Osteocyte (in vitro differentiated cells): ENCODE measurements around the gene MAP1B. TPM values are rescaled to one million over a fixed set of nuclear protein-coding genes. Genes with fewer than 3 reads are reported as not detected.

Experiments used
- DNase-seq: peaks from one replicate; pipeline ENCODE4 v3.0.0; 2021; ENCODE audit warnings: mixed read lengths; ENCODE audit not compliant: unreplicated experiment; ENCODE audit errors: extremely low spot score
- H3K27ac Mint-ChIP-seq: one replicate; pipeline ENCODE4 v1.8.0; 2021; ENCODE audit warnings: mild to moderate bottlenecking, mixed read lengths; ENCODE audit not compliant: unreplicated experiment
- H3K27me3 Mint-ChIP-seq: one replicate; pipeline ENCODE4 v1.8.0; 2021; ENCODE audit warnings: mixed read lengths; ENCODE audit not compliant: unreplicated experiment
- H3K36me3 Mint-ChIP-seq: one replicate; pipeline ENCODE4 v1.8.0; 2021; ENCODE audit warnings: mixed read lengths; ENCODE audit not compliant: unreplicated experiment
- H3K4me1 Mint-ChIP-seq: one replicate; pipeline ENCODE4 v1.8.0; 2021; ENCODE audit warnings: mixed read lengths; ENCODE audit not compliant: unreplicated experiment
- H3K4me3 Mint-ChIP-seq: one replicate; pipeline ENCODE4 v1.8.0; 2021; ENCODE audit warnings: mild to moderate bottlenecking, moderate library complexity, mixed read lengths; ENCODE audit not compliant: unreplicated experiment
- H3K9me3 Mint-ChIP-seq: one replicate; pipeline ENCODE4 v1.8.0; 2021; ENCODE audit warnings: mixed read lengths; ENCODE audit not compliant: unreplicated experiment
- total RNA-seq: library from RNA; stranded (reverse); gene quantifications from 2 replicates; pipeline ENCODE4 v1.2.1, GENCODE V29; 2021
- TF ChIP-seq, protein P1 (sequence below): fragments of 200-600 bp; sonication (generic); IDR thresholded peaks from 2 replicates; pipeline ENCODE4 v1.5.0; 2021; ENCODE audit warnings: antibody characterized with exemption, mild to moderate bottlenecking, moderate library complexity

MAP1B gene
- total RNA-seq, 1 donor from 2014 or later, result 189 TPM

DNA sequence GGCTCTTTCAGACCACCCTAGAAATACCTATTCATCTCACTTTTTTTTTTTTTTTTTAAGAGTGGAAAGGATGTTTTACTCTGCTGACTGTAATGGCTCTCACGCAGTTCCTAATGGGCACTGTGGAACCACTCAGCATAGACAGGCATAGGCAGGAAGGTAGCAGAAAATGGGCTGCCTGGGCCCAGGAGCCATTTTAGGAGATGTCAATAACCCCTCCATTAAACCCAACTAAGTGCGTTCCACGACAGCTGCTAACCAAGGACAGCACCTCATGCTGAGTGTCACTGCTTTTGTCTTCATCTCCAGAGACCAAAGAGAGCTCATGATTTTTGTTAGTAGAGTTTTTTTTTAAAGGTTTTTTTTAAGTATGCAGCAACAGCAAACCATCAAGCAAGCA lies 15.3 kb downstream of the MAP1B start:
- Mint-ChIP-seq H3K4me3 (no peak overlapping the region), H3K4me1 (peaks cover 59% of the 10 kb centered on the region), H3K9me3 (no peaks in the 10 kb centered on the region), H3K36me3 (peaks cover 45% of the 10 kb centered on the region), H3K27me3 (no peaks in the 10 kb centered on the region), H3K27ac (peak overlapping the region; percentile 55)
- no peak for DNase-seq
- TF ChIP-seq, protein P1, sequence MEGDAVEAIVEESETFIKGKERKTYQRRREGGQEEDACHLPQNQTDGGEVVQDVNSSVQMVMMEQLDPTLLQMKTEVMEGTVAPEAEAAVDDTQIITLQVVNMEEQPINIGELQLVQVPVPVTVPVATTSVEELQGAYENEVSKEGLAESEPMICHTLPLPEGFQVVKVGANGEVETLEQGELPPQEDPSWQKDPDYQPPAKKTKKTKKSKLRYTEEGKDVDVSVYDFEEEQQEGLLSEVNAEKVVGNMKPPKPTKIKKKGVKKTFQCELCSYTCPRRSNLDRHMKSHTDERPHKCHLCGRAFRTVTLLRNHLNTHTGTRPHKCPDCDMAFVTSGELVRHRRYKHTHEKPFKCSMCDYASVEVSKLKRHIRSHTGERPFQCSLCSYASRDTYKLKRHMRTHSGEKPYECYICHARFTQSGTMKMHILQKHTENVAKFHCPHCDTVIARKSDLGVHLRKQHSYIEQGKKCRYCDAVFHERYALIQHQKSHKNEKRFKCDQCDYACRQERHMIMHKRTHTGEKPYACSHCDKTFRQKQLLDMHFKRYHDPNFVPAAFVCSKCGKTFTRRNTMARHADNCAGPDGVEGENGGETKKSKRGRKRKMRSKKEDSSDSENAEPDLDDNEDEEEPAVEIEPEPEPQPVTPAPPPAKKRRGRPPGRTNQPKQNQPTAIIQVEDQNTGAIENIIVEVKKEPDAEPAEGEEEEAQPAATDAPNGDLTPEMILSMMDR, result no peak

DNA sequence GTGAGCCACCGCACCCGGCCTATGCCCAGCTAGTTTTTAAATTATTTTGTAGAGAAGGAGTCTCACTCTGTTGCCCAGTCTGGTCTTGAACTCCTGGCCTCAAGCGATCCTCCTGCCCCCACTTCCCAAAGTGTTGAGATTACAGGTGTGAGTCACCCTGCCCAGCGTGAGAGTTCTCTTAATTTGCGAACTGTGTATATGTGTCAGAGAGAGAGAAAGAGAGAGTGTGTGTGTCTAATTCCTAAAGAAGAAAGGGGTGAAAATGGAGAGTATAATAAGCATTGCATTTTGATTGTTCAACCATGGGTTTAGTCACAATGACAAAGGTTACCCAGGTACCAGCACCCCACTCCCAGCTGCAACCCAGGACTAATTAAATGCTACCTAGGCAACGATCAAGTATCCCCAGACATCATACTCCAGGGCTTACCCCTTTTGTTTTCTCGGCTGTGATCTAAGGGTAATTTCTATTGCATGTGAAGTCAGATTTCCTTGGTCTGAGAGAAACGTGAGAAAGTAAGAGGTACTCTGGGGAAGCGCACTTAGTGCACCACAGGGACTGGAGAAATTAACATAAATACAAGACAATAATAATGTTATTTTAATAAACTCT lies 16.6 kb downstream of the MAP1B start:
- TF ChIP-seq, protein P1, result no peak
- no peak for DNase-seq
- Mint-ChIP-seq H3K4me3 (no peak overlapping the region), H3K27me3 (no peaks in the 10 kb centered on the region), H3K4me1 (peaks cover 61% of the 10 kb centered on the region), H3K27ac (peak overlapping the region; percentile 53), H3K9me3 (no peaks in the 10 kb centered on the region), H3K36me3 (peaks cover 41% of the 10 kb centered on the region)

DNA sequence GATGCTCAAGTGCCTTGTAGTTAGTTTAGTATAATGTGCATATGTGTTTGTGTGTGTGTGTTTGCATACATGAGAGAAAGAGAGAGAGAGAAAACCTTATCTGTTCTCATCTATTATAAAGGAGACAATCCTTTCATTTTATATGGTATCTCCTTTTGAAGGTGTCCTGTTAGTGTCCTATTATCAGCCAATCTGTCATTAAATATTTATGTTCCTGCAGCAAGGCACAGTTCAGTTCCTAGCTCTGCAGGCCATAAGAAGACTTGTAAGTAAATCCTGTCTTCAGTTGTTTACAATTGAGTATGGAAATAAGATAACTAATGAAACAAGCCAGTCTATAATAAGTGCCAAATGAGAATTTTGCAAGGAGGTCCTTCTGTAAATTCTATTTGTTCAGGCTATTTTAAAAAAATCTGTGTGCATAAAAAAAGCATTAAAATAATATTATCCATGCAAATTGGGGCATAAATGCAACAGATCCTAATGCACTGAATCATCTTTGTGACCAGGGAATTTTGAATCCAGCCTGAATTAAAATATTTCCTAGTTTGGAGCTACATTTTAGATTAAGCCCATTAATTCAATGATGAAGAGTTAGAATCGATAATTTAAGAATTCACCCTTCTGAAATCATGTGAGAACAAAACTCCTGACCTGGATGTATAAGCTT lies 18.1 kb downstream of the MAP1B start:
- H3K9me3 Mint-ChIP-seq, result no peaks in the 10 kb centered on the region

DNA sequence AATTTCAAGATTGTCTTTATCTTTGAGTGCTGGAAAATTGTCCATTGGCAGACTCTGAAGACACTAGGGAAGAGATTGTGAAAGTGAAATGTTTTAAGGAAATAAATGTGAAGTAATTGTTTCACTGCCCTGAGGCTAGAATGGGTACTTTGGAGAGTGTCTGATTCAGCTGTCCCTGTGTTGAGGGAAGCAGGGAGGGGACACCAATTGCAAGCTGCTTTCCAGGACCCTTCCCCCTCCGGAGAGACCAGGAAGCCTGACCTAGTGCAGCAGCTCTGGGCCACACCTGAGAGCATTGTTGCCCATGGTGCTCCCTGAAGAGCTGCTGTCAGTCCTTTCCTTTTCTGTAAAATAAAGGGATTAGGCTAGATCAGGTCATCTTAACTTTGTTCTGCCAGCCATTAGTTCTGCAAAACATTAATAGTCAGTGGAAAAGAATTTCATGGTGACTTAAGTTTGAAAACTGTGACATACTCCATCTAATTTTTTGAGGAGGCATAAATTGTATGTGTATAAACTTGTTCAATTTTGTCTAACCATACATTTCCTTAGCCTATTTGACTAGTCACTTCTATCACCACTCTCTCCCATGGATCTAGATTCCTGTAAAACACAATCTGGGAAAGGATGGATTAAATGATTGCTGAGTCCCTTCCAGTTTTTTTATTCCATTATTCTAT lies 18.8 kb downstream of the MAP1B start:
- no peaks in the 10 kb centered on the region for H3K27me3 Mint-ChIP-seq
- H3K9me3 Mint-ChIP-seq, result no peaks in the 10 kb centered on the region
- peaks cover 77% of the 10 kb centered on the region for H3K4me1 Mint-ChIP-seq
- H3K36me3 Mint-ChIP-seq, result peaks cover 28% of the 10 kb centered on the region
- no peak for DNase-seq
- H3K4me3 Mint-ChIP-seq, result peak overlapping the region; percentile 38
- TF ChIP-seq, protein P1, result no peak
- H3K27ac Mint-ChIP-seq, result peak overlapping the region; percentile 86

More for the DNA sequence above, 18.1 kb downstream of the MAP1B start:
- H3K4me1 Mint-ChIP-seq, result peaks cover 71% of the 10 kb centered on the region
- H3K36me3 Mint-ChIP-seq, result peaks cover 32% of the 10 kb centered on the region
- no peaks in the 10 kb centered on the region for H3K27me3 Mint-ChIP-seq
- TF ChIP-seq, protein P1, result no peak
- DNase-seq, result no peak
- peak overlapping the region; percentile 86 for H3K27ac Mint-ChIP-seq
- H3K4me3 Mint-ChIP-seq, result peak overlapping the region; percentile 38

DNA sequence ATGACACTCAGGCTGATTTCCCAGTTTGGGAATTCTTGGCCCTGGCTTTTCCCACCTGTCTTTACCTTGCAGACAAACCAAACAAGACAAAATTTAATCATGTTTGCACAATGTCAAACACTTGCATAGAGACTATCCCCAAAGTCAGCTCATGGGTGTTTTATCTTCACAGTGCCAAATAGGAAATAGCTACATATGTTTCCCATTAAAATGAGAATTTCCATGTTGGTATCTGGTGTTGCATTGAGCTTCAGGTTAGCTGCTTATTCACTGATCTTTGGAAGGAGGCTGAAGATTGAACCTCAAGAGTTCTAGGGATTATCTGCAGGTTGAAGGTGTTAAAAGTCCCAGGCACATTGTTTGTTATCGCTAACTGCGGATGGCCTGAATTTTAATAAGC lies 19.5 kb downstream of the MAP1B start:
- Mint-ChIP-seq H3K27ac (peak overlapping the region; percentile 16), H3K4me1 (peaks cover 76% of the 10 kb centered on the region), H3K36me3 (peaks cover 27% of the 10 kb centered on the region), H3K4me3 (no peak overlapping the region), H3K27me3 (no peaks in the 10 kb centered on the region), H3K9me3 (no peaks in the 10 kb centered on the region)
- TF ChIP-seq, protein P1, result no peak
- no peak for DNase-seq
